PFSK-1 (cell line): Measurements from ENCODE around the gene IL17D.

Source experiments
- FOXP2 ChIP-seq: optimal IDR thresholded peaks from 2 replicates; pipeline ENCODE3; 2011; ENCODE audit warnings: borderline replicate concordance, control low read depth, inconsistent platforms; ENCODE audit not compliant: insufficient read depth; ENCODE audit errors: extremely low read length, extremely low read depth
- POLR2AphosphoS5 ChIP-seq: IDR thresholded peaks from 2 replicates; pipeline ENCODE4 v1.6.1; 2012; ENCODE audit warnings: low read depth, mild to moderate bottlenecking, control low read depth, low read length, moderate library complexity
- REST ChIP-seq, 2 experiments: IDR thresholded peaks; 2 replicates each; pipeline versions ENCODE4 v1.6.1 to v1.8.0; 2011 to 2012; ENCODE audit warnings: low read depth in 2 of 2, low read length in 2 of 2, control low read depth in 1 of 2, inconsistent platforms in 1 of 2, mild to moderate bottlenecking in 1 of 2, moderate library complexity in 1 of 2; ENCODE audit not compliant: insufficient read depth in 1 of 2
- SIN3A ChIP-seq: IDR thresholded peaks from 2 replicates; pipeline ENCODE4 v1.6.1; 2012; ENCODE audit warnings: mild to moderate bottlenecking, low read length, moderate library complexity, borderline replicate concordance; ENCODE audit not compliant: insufficient read depth
- TAF1 ChIP-seq: IDR thresholded peaks from 2 replicates; pipeline ENCODE4 v1.6.1; 2012; ENCODE audit warnings: low read length, control low read depth, borderline replicate concordance; ENCODE audit not compliant: insufficient read depth

GRCh38 chr13:20717581-20718542 is 14.4 kb downstream of the IL17D start:
- TF ChIP-seq POLR2AphosphoS5 (no peak), TAF1 (no peak), REST (IDR thresholded peaks at IDR 0.05; ENCODE audit: insufficient read depth in 1 of 2, low read depth in 2 of 2, low read length in 2 of 2) (no peak), SIN3A (no peak), FOXP2 (no peak)
